HG02623 (cell line): ENCODE data around the gene CSNK2B.

ENCODE experiments used
- ATAC-seq: cut with Tn5 transposase; IDR thresholded peaks from one replicate; pipeline ENCODE4 v1.9.1; 2021; ENCODE audit warnings: moderate library complexity; ENCODE audit not compliant: unreplicated experiment

Gene CSNK2B

GRCh38 chr6:31710523-31711219 lies 44.8 kb downstream of the CSNK2B start:
- ATAC-seq: no peak

GRCh38 chr6:31711233-31711632 lies 45.4 kb downstream of the CSNK2B start:
- no peak for ATAC-seq

GRCh38 chr6:31712296-31712695 lies 46.4 kb downstream of the CSNK2B start:
- no peak for ATAC-seq

- no peak for ATAC-seq
Measured at GRCh38 chr6:31713465-31713864, 47.6 kb downstream of the CSNK2B start.

GRCh38 chr6:31713991-31714684 lies 48.3 kb downstream of the CSNK2B start:
- no peak for ATAC-seq

GRCh38 chr6:31715022-31715958 lies 49.4 kb downstream of the CSNK2B start, which contains the start of gene LY6G6D:
Gene LY6G6D (plus strand): TSS chr6:31715348. CDS start chr6:31715356, 8 bp downstream.
- ATAC-seq: no peak

GRCh38 chr6:31717499-31718222 lies 51.8 kb downstream of the CSNK2B start:
- no peak for ATAC-seq

GRCh38 chr6:31718265-31718664 lies 52.4 kb downstream of the CSNK2B start:
- ATAC-seq: no peak

- no peak for ATAC-seq
Measured at GRCh38 chr6:31719001-31719400, 53.1 kb downstream of the CSNK2B start.
